GM08714 (cell line): Measurements from ENCODE around the gene RRAD.

Source experiments
- H3K4me3 ChIP-seq: fragments of 200-500 bp; sonication (Bioruptor generic); 2 replicates; pipeline ENCODE4 v1.5.1; 2014; ENCODE audit warnings: mild to moderate bottlenecking, low read length, inconsistent platforms
- ZNF274 ChIP-seq: IDR thresholded peaks from 2 replicates; pipeline ENCODE4 v1.6.1; 2012; ENCODE audit warnings: mild to moderate bottlenecking, low read depth, low read length

Gene RRAD

DNA sequence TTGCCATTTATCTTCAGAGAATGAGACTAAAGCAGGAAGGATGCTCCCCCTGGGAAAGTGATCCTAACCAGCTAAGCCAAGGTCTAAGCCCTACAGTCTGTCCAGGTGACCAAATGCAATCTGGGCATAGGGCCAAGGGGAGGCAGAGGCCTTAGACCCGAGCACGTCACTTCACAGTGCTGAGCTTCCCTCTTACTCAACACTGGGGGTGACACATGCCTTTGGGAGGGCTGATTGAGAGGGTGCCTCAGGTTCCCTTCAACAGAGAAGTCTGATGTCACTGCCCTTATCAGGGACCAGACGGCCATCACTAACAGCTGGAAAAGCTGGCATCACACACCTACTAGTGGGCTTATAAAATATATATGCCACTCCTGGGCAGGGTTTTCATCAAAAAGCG lies 4.9 kb upstream of the RRAD start:
- no peak for TF ChIP-seq ZNF274
- no peak overlapping the region for H3K4me3 ChIP-seq

DNA sequence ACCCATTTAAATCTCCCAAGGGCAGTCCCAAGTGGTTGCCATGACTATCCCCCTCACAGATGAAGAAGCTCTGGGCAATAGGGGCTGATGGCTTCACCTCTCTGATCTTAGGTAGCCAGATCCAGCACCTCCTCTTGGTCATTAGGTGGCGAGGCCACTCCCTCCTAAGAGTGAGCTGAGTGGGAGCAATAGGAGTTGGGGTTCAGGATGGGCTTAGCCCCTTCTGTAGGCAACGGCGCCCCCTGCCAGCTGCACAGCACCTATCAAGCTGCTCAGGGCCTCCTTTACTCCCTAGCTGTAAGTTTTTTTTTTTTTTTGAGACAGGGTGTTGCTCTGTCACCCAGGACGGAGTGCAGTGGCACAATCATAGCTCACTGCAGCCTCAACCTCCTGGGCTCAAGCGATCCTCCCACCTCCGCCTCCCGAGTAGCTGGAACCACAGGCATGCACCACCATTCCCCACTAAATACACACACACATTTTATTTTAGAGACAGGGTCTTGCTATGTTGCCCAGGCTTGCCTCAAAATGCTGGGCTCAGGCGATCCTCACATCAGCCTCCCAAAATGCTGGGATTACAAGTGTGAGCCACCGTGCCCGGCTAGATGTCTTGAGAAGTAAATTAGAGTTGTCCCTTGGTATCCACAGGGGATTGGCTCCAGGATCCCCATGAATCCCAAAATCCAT lies 3.5 kb upstream of the RRAD start:
- TF ChIP-seq ZNF274: no peak
- H3K4me3 ChIP-seq: no peak overlapping the region

DNA sequence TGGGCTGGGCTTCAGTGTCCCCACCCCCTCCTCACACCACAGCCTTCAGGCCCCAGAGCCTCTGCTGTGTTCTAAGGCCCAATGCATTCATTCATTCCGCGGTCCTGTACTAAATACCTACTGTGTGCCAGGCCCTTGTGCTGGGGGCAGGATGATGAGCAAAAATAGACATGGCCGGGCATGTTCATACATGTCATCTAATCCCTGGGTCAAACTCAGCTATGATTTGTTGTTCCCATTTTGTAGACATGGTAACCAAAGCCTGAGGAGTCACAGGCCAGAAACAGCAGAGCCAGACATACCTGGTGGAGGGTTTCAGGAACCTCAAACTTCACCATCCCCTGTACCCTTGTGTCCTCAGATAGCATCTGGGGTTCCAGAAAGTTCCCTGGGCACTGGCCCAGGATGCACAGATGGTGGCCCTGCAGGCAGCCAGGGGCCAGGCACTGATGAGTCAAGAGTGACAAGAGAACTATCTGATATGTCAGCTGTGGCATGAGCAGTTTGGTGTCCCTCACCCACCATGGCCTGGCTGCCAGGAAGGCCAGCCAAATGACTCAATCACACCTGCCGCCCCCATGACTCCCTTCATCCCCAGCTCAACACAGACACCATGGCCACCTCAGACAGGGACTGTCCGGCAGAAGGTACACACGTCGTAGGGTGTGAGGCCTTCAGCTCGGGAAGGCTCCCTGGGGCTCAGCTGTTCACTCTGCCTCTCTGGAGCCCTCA lies 2.7 kb upstream of the RRAD start:
- H3K4me3 ChIP-seq: no peak overlapping the region
- no peak for TF ChIP-seq ZNF274

DNA sequence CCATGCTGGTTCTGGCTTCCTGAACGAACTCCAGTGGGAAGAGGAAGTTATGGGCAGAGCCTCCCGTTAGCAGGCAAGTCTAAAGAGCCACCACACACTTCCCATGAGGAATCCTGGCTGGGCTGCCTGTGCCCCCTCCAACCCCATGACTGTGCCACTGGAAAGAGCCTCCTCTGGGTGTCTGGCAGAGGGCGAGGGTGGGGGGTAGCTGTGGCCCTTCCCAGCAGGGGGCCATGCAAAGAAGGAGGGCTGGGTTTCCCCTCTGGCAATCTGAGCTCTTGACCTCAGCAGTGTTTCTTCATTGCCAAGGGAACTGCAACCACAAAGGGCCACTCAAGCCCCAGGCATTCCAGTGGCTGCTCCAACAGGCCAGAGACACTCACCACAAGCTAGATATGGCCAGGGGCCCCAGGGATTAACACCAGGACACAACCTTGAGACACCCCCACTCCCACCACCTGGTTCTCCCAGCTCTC lies 1.7 kb upstream of the RRAD start:
- H3K4me3 ChIP-seq: no peak overlapping the region
- TF ChIP-seq ZNF274: no peak

DNA sequence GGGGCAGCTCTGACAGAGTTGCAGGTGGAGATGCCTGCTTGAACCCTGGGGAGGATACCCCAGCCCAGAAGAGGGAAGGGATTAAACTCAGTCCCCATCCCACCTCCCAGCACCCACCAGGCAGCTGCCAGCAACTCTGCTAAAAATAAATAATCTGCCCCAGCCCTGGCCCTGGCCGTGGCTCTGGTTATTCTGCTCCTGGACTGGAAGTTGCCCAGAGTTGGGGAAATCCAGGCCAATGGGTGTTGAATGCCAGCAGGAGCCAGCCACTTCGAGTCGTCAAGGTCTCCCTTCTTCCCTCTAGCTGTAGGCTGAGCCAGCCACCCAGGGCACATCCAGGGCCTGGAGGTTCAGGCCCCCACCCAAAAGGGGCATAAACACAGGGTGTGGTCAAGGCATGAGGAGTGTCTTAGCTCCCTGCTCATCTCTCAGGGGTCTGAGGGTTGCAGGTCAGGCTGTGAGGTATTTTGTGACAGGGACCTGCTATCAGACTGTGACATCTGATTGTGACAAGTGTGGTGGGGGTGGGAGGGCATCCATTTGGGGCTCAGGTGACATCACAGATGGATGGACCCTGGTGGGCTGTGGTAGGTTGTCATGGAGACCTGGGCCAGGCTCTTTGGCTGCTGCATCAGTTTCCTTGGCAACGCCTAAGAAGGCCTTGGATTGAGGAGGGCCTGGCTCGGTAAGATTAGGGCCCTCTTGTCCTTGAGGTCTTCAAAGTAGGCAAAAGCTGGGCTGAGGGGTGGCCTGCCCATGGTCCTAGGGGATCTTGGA lies 1.0 kb upstream of the RRAD start:
- no peak overlapping the region for H3K4me3 ChIP-seq
- TF ChIP-seq ZNF274: no peak

DNA sequence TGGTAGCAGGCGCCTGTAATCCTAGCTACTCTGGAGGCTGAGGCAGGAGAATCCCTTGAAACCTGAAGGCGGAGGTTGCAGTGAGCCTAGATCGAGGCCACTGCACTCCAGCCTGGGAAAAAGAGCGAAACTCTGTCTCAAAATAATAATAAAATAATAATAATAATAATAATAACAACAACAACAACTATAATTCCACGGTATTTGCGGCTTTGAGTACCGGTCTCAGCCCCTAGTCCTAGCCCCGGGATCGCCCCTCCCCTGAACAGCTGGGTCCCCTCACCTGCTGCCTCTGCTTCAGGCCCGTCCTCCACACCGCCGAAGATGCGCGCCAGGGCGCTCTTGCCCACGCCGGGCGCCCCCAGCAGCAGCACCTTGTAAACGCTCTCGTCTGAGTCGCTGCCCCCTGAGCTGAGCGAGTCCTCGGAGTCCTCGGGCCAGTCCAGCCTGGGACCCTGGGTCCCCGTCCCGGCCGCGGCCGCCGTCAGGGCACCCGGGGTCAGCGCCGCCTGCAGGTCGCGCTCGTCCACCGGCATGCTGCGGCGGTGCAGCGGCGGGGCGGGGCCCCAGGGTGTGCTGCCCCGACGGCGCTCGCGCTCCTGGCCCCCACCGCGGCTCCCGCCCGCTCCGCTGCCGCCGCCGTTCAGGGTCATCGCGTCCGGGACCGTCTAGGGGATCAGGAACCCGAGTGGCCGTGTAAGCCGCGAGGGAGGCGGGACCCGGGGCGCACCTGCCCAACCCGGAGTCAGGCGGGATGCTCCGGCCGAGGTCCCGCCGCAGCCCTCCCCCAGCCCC lies 611 bp downstream of the RRAD start:
- TF ChIP-seq ZNF274: no peak
- peak overlapping the region; percentile 23; the same call in 1 of the 2 replicates for H3K4me3 ChIP-seq

DNA sequence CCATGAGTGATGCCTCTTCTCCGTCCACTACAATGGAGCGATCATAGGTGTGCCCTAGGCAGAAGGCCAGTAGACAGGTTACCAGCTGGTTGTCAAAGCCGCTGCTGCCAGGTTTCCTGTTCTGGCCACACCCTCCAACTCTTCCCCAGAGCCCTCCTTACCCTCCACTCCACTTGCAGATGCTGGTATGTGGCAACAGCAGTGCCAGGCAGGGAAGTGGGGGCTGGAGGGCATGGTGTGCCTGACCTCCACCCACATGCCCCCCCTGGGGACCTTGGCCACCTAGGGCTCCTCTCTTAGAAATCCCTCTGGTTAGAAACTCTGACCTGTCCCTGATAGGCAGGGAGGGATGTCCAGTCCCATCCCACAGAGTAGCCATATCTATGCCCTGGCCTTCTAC lies 1.5 kb downstream of the RRAD start:
- H3K4me3 ChIP-seq: no peak overlapping the region
- TF ChIP-seq ZNF274: no peak

DNA sequence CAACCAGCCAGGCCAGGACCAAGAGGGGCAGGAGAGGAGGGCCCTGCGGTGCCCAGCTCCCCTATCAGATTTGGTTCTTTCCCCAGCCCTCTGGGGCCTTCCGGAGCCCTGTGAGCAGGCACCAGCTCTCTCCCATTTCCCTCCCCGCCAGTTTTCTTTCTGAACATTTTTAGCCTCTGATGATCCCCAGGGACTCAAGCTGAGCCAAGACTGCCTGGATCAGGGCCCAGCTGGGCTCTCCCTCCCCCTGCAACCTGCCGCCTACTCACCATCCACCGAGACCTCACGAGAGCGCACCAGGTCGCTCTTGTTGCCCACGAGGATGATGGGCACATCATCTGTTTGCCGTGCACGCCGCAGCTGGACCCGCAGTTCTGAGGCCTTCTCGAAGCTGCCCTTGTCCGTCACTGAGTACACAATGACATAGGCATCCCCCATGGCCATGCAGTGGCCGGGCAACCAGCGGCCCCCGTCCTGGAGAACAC lies 2.0 kb downstream of the RRAD start:
- H3K4me3 ChIP-seq: no peak overlapping the region
- TF ChIP-seq ZNF274: no peak

DNA sequence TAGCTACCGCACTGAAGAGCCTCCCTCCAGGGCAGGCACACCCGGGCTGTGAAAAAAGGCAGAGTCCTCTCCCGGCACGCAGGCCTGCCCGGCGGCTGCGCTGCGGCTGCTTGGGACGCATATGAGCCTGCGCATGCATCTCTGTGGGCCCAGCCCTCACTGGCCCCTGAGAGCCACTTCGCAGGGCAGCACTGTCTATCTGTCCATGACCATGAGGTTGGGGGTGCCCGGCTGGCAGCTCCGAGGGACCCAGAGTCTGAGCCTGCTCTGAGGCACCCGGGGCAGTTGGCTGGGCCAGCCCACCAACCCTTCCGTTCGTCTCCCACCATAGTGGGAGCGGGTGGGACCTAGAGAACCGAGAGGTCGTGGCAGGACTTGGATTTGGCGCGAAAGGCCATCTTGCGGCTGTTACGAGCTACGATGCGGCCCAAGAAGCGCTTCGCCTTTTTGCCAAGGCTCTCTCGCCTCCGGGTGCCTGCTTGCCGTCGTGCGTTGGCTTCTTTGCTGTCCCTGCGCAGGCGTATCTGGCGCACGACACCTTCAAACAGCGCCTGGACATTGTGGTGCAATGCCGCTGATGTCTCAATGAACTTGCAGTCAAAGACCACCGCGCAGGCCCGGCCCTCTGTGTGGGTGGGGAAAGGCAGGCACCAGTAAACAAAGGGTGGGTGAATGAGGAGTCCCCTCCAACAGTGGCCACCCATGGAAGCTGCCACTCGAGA lies 3.4 kb downstream of the RRAD start:
- no peak overlapping the region for H3K4me3 ChIP-seq
- no peak for TF ChIP-seq ZNF274

DNA sequence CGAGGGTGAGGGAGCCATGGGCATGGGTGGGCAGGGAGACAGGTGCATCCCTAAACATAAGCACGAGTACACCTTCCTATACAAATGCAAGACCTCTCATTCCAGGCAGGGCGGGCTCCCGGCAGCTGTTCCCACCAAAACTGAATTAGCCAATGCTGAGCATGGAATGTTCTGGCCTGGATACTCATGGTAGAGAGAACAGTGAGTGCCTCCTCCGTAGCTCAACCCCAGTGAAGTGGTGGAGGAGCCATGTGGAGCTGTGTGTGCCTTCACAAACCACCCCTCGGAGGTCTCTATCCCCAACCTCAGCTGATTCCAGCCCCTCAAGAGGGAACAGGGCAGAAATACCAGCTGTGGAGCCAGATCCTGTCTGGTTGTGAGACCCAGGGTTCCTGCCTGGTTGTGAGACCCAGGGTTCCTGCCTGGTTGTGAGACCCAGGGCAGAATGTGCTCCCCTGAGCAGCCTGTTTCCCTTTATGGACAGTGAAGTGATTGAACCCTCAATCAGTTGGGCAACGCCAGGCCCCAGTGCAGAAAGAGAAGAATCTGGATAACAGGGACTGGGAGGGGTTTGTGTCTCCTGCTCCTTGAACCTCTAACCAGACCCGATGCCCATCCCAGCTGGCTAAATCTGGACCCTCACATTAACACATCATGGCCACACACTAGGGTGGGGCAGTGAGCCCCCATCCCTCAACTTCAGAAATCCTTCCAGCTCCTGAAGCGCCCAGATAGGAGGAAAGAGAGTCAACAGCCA lies 4.2 kb downstream of the RRAD start:
- H3K4me3 ChIP-seq: no peak overlapping the region
- TF ChIP-seq ZNF274: no peak

DNA sequence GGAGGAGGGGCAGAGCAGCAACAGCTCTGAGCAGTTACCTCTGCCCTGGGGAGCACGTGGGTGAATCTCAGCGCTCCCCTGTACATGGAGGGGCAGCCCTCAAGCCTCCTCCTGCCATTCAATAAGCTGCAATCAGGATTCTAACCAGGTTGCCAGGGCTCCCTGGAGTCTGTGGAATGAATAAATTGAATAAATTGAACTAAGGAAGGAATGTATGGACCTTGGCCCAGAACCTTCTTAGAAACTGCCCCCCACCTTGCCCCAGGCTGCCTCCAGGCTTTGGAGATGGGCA lies 5.1 kb downstream of the RRAD start:
- no peak for TF ChIP-seq ZNF274
- no peak overlapping the region for H3K4me3 ChIP-seq

DNA sequence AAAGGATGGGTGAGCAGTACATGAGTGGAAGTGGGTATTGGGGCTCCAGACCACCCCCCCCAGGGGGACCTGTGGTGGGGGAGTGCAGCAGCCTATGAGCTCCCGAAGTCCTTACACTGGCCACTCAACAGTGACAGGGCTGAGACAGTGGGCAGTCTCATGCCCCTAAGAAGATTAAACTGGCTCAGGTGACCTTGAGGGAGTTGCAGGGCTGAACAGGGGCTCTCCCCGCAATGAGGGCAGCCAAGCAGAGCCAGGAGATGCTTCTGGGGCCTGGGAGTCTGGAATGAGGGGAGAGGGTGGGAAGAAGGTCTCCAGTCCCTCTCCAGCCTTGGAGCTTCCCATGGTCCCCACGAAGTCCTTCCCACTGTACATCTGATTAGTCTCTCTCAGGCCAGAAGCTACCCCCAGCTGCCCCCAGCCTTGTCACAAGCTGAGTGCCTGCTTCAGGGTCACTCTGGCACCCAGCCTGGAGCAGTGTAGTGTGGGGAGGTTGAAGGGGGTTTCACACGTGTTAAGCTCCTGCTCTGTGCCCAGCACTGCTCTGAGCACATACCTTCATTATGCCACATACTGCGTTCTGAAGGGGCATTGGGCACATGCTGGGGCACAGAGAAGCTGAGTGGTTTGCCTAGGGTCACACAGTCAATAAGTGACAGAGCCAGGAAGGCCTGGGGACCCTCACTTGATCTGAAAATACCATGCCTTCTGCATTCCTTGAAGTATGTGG lies 5.6 kb downstream of the RRAD start:
- TF ChIP-seq ZNF274: no peak
- H3K4me3 ChIP-seq: no peak overlapping the region
